ENCODE results near the gene INO80B.

INO80B gene

DNA sequence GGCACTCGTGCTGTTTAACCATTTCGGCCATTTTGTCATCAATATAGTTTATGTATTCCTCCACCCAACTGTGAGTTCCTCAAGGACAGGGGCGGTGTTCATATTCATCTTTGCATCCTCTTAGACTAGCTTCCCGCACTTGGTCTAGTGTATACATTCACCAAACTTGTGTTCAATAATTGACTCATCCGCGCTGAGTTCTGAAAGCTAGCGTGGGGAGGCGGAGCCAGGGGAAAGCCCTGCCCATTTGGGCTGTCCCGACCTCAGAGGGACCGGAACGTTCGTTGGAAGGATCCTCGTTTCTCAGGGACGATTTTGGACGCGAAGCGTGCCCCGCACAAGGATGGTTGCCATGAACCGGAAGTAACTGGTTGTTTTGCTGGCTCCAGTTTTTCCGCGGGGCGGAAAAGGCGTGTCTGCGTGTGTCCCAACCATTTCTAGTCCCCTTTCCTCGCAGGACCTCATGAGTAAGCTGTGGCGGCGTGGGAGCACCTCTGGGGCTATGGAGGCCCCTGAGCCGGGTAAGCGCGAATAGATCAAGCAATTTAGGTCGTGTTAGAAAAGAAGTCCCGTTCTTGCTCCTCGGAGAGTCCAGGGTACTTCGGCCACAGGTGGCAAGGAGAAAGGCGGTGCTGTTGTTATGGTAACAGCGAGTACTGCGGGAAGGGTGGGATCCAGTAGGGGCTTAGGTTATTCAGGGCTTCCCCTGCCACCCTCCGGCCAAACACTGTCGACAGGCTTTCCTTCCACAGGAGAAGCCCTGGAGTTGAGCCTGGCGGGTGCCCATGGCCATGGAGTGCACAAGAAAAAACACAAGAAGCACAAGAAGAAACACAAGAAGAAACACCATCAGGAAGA, at the start of gene INO80B:
INO80B (plus strand) TSS at position 434 of the 858 bp plus-strand sequence; CDS start at position 464, 30 bp downstream.
- H3K4me1 ChIP-seq (ENCODE audit: control insufficient read depth, low read depth, low read length), result peaks cover 6% of the 10 kb centered on the region
- H3K4me3 ChIP-seq (ENCODE audit: low read length), result peak within 1 kb of the TSS; percentile 86
- peak within 1 kb of the TSS; percentile 83 for H3K27ac ChIP-seq (ENCODE audit: low read length)

DNA sequence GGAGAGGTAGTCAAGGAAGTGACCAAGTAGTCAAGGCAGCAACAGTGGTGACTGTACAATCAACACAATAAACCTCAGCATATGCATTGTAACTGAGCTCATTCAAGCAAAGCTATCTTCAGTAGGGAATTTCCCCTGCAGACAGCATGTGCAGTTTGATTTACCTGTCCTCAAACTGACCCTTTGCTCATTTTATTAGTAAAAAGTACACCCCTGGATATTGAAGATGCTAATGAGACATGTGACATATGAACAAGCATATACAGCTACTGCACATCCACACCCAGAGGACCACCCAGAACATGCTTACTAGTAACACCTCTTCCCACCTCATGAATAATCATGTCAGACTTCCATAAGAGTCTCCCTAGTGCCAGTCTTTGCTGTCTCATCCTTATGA, 48.9 kb upstream of the INO80B start:
- Histone ChIP-seq H3K9me3 (ENCODE audit: control insufficient read depth, low read depth, low read length) (no peaks in the 10 kb centered on the region), H3K27ac (ENCODE audit: low read length) (no peak overlapping the region), H3K9ac (ENCODE audit: low read length) (no peak overlapping the region), H3K4me1 (ENCODE audit: control insufficient read depth, low read depth, low read length) (no peaks in the 10 kb centered on the region), H3K27me3 (ENCODE audit: control insufficient read depth, insufficient read depth, low read length) (peaks cover 3% of the 10 kb centered on the region), H3K4me3 (ENCODE audit: low read length) (no peak overlapping the region), H3K36me3 (ENCODE audit: control insufficient read depth, low read depth, low read length) (no peaks in the 10 kb centered on the region)

More for the DNA sequence above, at the start of gene INO80B:
- no peaks in the 10 kb centered on the region for H3K36me3 ChIP-seq (ENCODE audit: control insufficient read depth, low read depth, low read length)
- no peaks in the 10 kb centered on the region for H3K27me3 ChIP-seq (ENCODE audit: control insufficient read depth, insufficient read depth, low read length)
- peak within 1 kb of the TSS; percentile 78 for H3K9ac ChIP-seq (ENCODE audit: low read length)
- H3K9me3 ChIP-seq (ENCODE audit: control insufficient read depth, low read depth, low read length), result no peaks in the 10 kb centered on the region

DNA sequence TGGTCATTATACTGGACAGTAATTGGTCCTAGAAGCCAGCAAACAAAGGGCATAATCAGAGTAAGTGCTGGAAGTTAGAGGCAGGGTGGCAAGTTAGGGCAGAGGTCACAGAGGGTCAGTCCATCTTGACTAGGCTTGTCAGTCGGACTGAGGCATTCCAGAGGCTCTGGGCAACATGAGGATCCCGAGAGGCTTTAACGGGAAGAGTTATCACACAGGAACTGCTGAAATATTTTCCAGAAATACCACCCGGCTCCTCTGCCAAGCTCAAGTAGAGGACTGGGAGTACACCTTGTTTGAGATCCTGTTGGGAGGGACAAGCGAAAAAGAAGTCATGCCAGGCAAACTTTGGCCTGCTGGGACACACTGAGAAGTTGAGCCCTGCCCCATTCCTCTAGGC, 47.2 kb upstream of the INO80B start:
- Histone ChIP-seq H3K27ac (ENCODE audit: low read length) (no peak overlapping the region), H3K27me3 (ENCODE audit: control insufficient read depth, insufficient read depth, low read length) (peaks cover 3% of the 10 kb centered on the region), H3K4me1 (ENCODE audit: control insufficient read depth, low read depth, low read length) (no peaks in the 10 kb centered on the region), H3K36me3 (ENCODE audit: control insufficient read depth, low read depth, low read length) (no peaks in the 10 kb centered on the region), H3K4me3 (ENCODE audit: low read length) (no peak overlapping the region), H3K9ac (ENCODE audit: low read length) (no peak overlapping the region), H3K9me3 (ENCODE audit: control insufficient read depth, low read depth, low read length) (no peaks in the 10 kb centered on the region)

DNA sequence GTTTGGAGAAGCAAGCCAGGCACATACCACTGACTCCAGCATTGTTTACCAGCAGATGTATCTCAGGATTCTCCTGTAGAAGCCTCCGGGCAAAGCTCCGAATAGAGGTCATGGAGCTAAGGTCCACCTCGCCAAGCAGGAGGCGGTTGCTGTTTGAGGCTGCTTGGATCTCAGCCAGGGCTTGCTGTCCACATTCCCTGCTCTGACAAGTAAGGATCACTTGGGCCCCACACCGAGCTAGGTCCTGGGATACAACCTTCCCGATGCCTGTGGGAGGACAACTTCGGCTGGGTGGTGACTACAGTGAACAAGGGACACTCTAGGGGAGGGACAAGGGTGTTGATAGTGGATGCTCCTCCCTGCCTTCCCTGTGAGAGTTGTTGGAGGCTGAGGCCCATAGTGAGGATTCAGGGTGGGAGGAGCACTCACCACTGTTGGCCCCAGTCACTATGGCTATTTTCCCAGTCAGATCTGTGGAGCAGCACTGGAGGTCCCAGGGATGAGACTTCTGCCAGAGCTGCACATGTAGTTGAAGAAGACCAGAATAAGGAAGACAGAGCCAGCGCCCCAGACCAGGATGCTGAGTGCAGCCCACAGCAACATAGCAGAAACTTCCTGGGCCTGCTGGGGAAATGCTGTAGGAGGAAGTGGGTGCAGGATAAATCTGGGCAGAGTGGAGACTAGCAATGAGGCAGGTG, 41.7 kb upstream of the INO80B start:
- Histone ChIP-seq H3K27ac (ENCODE audit: low read length) (no peak overlapping the region), H3K36me3 (ENCODE audit: control insufficient read depth, low read depth, low read length) (no peaks in the 10 kb centered on the region), H3K9me3 (ENCODE audit: control insufficient read depth, low read depth, low read length) (no peaks in the 10 kb centered on the region), H3K4me3 (ENCODE audit: low read length) (no peak overlapping the region), H3K27me3 (ENCODE audit: control insufficient read depth, insufficient read depth, low read length) (peaks cover 1% of the 10 kb centered on the region), H3K9ac (ENCODE audit: low read length) (no peak overlapping the region), H3K4me1 (ENCODE audit: control insufficient read depth, low read depth, low read length) (no peaks in the 10 kb centered on the region)

- no peaks in the 10 kb centered on the region for H3K4me1 ChIP-seq (ENCODE audit: control insufficient read depth, low read depth, low read length)
- no peaks in the 10 kb centered on the region for H3K9me3 ChIP-seq (ENCODE audit: control insufficient read depth, low read depth, low read length)
- H3K27me3 ChIP-seq (ENCODE audit: control insufficient read depth, insufficient read depth, low read length), result no peaks in the 10 kb centered on the region
- no peak overlapping the region for H3K27ac ChIP-seq (ENCODE audit: low read length)
- no peak overlapping the region for H3K4me3 ChIP-seq (ENCODE audit: low read length)
- no peaks in the 10 kb centered on the region for H3K36me3 ChIP-seq (ENCODE audit: control insufficient read depth, low read depth, low read length)
- H3K9ac ChIP-seq (ENCODE audit: low read length), result no peak overlapping the region
Observed at GRCh38 chr2:74414441-74414840, 40.4 kb upstream of the INO80B start.

- Histone ChIP-seq H3K36me3 (ENCODE audit: control insufficient read depth, low read depth, low read length) (no peaks in the 10 kb centered on the region), H3K27me3 (ENCODE audit: control insufficient read depth, insufficient read depth, low read length) (peaks cover 1% of the 10 kb centered on the region), H3K27ac (ENCODE audit: low read length) (no peak overlapping the region), H3K4me1 (ENCODE audit: control insufficient read depth, low read depth, low read length) (no peaks in the 10 kb centered on the region), H3K9ac (ENCODE audit: low read length) (no peak overlapping the region), H3K4me3 (ENCODE audit: low read length) (no peak overlapping the region), H3K9me3 (ENCODE audit: control insufficient read depth, low read depth, low read length) (no peaks in the 10 kb centered on the region)
Observed at GRCh38 chr2:74414881-74415761, 39.8 kb upstream of the INO80B start.

DNA sequence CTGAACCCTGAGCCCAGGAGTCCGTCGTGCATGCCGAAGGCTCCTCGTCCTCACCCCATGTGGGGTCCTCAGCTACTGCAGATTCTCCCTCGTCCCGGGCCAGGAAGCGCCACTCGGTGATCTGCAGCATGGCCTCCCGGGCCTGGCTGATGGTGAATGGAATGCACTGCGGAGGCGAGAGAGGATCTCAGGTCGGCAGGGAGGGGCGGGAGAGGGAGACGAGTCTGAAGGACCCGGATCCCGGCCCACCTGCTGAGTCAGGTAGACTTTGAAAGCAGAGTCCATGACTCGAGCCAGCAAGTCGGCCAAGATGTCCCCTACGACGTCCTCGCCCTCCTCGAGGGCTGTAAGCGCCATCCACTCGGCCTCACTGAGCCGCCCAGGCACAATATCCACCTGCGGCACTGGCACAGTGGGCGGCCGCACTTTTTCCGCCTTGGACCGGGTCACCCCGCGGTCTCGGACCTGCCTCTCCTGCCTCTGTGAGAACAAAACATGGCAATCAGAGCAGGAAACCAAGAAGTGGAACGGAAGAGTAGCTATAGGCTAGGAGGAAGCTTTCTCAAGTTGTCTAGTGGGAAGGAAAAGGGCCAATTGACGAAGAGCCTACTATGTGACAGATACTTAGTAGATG, 39.0 kb upstream of the INO80B start:
- no peaks in the 10 kb centered on the region for H3K9me3 ChIP-seq (ENCODE audit: control insufficient read depth, low read depth, low read length)
- H3K4me1 ChIP-seq (ENCODE audit: control insufficient read depth, low read depth, low read length), result no peaks in the 10 kb centered on the region
- H3K9ac ChIP-seq (ENCODE audit: low read length), result no peak overlapping the region
- H3K27ac ChIP-seq (ENCODE audit: low read length), result no peak overlapping the region
- peaks cover 5% of the 10 kb centered on the region for H3K27me3 ChIP-seq (ENCODE audit: control insufficient read depth, insufficient read depth, low read length)
- no peak overlapping the region for H3K4me3 ChIP-seq (ENCODE audit: low read length)
- no peaks in the 10 kb centered on the region for H3K36me3 ChIP-seq (ENCODE audit: control insufficient read depth, low read depth, low read length)

DNA sequence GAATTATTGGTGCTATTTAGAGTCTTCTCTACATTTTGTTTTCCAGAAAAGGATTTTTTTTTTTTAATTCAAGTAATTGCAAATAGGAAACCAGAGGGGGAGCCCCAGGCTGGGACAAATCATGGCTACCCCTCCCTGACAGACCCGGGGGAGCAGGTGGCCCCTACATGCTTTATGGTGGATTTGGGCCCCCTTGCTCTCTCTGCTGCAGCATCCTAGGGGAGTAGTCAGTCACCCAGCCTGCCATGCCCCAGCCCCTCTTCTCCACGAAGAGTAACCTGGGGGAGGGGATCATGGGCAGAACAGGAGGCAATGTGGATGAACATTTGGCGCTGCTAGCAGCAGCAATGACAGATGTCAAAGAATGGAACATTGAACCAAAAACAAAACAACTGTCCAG, 38.1 kb upstream of the INO80B start:
- no peak overlapping the region for H3K27ac ChIP-seq (ENCODE audit: low read length)
- H3K36me3 ChIP-seq (ENCODE audit: control insufficient read depth, low read depth, low read length), result no peaks in the 10 kb centered on the region
- H3K4me3 ChIP-seq (ENCODE audit: low read length), result no peak overlapping the region
- no peaks in the 10 kb centered on the region for H3K4me1 ChIP-seq (ENCODE audit: control insufficient read depth, low read depth, low read length)
- H3K27me3 ChIP-seq (ENCODE audit: control insufficient read depth, insufficient read depth, low read length), result peaks cover 5% of the 10 kb centered on the region
- no peak overlapping the region for H3K9ac ChIP-seq (ENCODE audit: low read length)
- no peaks in the 10 kb centered on the region for H3K9me3 ChIP-seq (ENCODE audit: control insufficient read depth, low read depth, low read length)

- Histone ChIP-seq H3K4me1 (ENCODE audit: control insufficient read depth, low read depth, low read length) (no peaks in the 10 kb centered on the region), H3K27me3 (ENCODE audit: control insufficient read depth, insufficient read depth, low read length) (peaks cover 5% of the 10 kb centered on the region), H3K36me3 (ENCODE audit: control insufficient read depth, low read depth, low read length) (no peaks in the 10 kb centered on the region), H3K27ac (ENCODE audit: low read length) (no peak overlapping the region), H3K9ac (ENCODE audit: low read length) (no peak overlapping the region), H3K9me3 (ENCODE audit: control insufficient read depth, low read depth, low read length) (no peaks in the 10 kb centered on the region), H3K4me3 (ENCODE audit: low read length) (no peak overlapping the region)
Observed at GRCh38 chr2:74417197-74417596, 37.7 kb upstream of the INO80B start.

DNA sequence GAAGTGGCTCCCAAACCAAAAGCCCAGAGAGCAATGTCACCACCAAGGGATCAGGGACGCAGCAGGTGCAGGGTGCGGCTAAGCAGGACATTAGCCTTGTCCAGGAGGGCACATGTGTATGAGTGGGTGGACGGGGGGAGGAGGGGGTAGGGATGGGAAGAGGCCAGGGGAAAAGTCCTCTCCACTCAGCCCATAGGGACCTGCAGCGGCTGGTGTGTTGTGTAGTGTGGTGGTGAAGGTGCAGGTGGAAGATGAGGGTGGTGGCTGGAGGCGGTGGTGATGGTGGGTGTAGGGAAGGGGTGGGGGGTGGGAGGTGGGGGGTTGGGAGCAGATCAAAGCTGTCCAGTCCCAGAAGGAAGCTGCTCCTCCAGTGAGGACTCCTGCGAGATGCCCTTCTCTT, 37.1 kb upstream of the INO80B start:
- H3K27ac ChIP-seq (ENCODE audit: low read length), result no peak overlapping the region
- H3K27me3 ChIP-seq (ENCODE audit: control insufficient read depth, insufficient read depth, low read length), result peaks cover 7% of the 10 kb centered on the region
- no peak overlapping the region for H3K4me3 ChIP-seq (ENCODE audit: low read length)
- no peak overlapping the region for H3K9ac ChIP-seq (ENCODE audit: low read length)
- H3K36me3 ChIP-seq (ENCODE audit: control insufficient read depth, low read depth, low read length), result no peaks in the 10 kb centered on the region
- H3K4me1 ChIP-seq (ENCODE audit: control insufficient read depth, low read depth, low read length), result no peaks in the 10 kb centered on the region
- H3K9me3 ChIP-seq (ENCODE audit: control insufficient read depth, low read depth, low read length), result no peaks in the 10 kb centered on the region

- no peak overlapping the region for H3K9ac ChIP-seq (ENCODE audit: low read length)
- peaks cover 12% of the 10 kb centered on the region for H3K27me3 ChIP-seq (ENCODE audit: control insufficient read depth, insufficient read depth, low read length)
- no peaks in the 10 kb centered on the region for H3K4me1 ChIP-seq (ENCODE audit: control insufficient read depth, low read depth, low read length)
- H3K27ac ChIP-seq (ENCODE audit: low read length), result no peak overlapping the region
- no peak overlapping the region for H3K4me3 ChIP-seq (ENCODE audit: low read length)
- H3K9me3 ChIP-seq (ENCODE audit: control insufficient read depth, low read depth, low read length), result no peaks in the 10 kb centered on the region
- no peaks in the 10 kb centered on the region for H3K36me3 ChIP-seq (ENCODE audit: control insufficient read depth, low read depth, low read length)
Observed at GRCh38 chr2:74418312-74418711, 36.6 kb upstream of the INO80B start.

All from iPS-18a (cell line).